Ovary (tissue), 3 donors: ENCODE data around the gene HNRNPL.
"Not testable (repeated sequence)": the region's sequence is repeated elsewhere in the genome, so short reads cannot be mapped to it uniquely, and the experiment has no call there.

Experiments used
- EP300 ChIP-seq: sonication (generic); formaldehyde crosslinking; IDR thresholded peaks from one replicate; pipeline ENCODE4 v1.6.1; 2017; ENCODE audit warnings: antibody characterized with exemption
- POLR2A ChIP-seq: fragments of 450-650 bp; IDR thresholded peaks from one replicate; pipeline ENCODE4 v1.6.1; 2017; ENCODE audit warnings: antibody characterized with exemption, mild to moderate bottlenecking, moderate library complexity
- TF ChIP-seq, protein P1 (sequence below), 3 donors: fragments of 450-650 bp in 2 of 3; fragments of 200-600 bp in 1 of 3; IDR thresholded peaks; one replicate each; pipeline versions ENCODE4 v1.5.1 to v1.8.0; 2016 to 2022; ENCODE audit warnings: antibody characterized with exemption in 3 of 3, mild to moderate bottlenecking in 1 of 3
- donor health status: DM: no; HTN: no; CAD: no.

DNA sequence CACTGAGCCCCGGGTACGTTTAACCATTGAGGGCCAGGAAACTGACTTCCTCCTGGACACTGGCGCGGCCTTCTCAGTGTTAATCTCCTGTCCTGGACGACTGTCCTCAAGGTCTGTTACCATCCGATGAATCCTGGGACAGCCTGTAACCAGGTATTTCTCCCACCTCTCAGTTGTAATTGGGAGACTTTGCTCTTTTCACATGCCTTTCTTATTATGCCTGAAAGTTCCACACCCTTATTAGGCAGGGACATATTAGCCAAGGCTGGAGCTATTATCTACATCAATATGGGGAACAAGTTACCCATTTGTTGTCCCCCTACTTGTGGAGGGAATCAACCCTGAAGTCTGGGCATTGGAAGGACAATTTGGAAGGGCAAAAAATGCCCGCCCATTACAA, 23.9 kb downstream of the HNRNPL start:
- TF ChIP-seq, protein P1, sequence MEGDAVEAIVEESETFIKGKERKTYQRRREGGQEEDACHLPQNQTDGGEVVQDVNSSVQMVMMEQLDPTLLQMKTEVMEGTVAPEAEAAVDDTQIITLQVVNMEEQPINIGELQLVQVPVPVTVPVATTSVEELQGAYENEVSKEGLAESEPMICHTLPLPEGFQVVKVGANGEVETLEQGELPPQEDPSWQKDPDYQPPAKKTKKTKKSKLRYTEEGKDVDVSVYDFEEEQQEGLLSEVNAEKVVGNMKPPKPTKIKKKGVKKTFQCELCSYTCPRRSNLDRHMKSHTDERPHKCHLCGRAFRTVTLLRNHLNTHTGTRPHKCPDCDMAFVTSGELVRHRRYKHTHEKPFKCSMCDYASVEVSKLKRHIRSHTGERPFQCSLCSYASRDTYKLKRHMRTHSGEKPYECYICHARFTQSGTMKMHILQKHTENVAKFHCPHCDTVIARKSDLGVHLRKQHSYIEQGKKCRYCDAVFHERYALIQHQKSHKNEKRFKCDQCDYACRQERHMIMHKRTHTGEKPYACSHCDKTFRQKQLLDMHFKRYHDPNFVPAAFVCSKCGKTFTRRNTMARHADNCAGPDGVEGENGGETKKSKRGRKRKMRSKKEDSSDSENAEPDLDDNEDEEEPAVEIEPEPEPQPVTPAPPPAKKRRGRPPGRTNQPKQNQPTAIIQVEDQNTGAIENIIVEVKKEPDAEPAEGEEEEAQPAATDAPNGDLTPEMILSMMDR (IDR thresholded peaks at IDR 0.05): not testable (repeated sequence)
- TF ChIP-seq POLR2A, EP300: not testable (repeated sequence)
